Esophagus mucosa (tissue), 1 donor: ENCODE measurements around the gene BCL2L1. TPM values are rescaled to one million over a fixed set of nuclear protein-coding genes. Genes with fewer than 3 reads are reported as not detected.

Source experiments
- ATAC-seq: fragments of 200-7000 bp; cut with Tn5 transposase; one replicate; pipeline ENCODE4 v1.9.1; 2020
- total RNA-seq: library from RNA; stranded (reverse); gene quantifications from one replicate; pipeline ENCODE4 v1.2.4, GENCODE V29; 2023
- donor health status: DM: yes; HTN: yes; CAD: no.

The BCL2L1 gene
- total RNA-seq, 1 donor from 2014 or later, result 76.6 TPM

DNA sequence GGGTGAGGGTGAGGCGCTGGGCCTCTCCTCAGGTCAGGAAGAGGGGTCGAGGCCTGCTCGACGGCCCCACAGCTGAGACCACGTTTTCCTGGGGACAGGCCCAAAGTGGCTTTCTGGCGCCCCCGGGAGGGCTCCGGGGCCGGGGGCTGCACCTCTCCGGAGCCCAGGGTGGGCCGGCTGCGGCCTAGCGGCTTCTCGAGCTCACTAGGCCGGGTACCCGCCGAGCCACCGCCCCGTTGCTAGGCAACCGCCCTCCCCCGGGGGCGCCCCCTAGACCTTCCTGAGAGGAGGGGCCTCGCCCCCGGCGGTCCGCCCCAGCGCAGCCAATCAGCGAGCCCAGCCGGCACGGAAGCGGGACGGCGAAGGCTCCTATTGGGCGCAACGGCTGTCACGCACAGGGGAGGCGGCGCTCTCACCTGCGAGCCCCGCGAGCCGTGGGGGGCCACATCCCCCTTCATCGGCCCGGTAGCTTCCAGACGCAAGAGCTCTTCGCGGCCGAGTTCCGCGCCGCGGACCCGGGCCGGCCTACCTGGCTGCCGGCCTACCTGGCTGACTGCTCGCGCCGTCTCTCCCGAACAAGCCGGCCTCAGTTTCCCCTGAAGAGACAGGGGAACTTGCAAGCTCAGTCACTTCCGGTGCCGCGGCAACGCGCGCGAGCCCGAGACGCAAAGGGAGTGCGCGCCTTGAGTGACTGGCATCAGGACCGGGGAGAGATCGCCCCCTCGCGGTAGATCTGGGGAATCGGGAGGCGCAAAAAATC lies 831 bp upstream of the BCL2L1 start:
- ATAC-seq, result peak; percentile 90

DNA sequence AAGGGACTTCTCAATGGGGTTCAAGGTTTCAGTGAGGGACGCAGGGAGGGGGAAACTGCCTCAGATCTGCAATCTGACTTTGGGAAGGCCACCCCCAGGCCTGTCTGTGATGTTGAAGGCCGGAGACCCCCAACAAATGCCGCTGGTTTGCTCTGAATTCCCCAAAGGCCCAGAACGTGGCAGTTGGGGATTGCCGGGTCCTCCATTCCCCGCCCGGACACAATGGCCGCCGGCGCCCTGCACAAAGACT lies 326 bp upstream of the BCL2L1 start:
- no peak for ATAC-seq

GRCh38 chr20:31721408-31722256 lies 1.0 kb downstream of the BCL2L1 start:
- no peak for ATAC-seq

DNA sequence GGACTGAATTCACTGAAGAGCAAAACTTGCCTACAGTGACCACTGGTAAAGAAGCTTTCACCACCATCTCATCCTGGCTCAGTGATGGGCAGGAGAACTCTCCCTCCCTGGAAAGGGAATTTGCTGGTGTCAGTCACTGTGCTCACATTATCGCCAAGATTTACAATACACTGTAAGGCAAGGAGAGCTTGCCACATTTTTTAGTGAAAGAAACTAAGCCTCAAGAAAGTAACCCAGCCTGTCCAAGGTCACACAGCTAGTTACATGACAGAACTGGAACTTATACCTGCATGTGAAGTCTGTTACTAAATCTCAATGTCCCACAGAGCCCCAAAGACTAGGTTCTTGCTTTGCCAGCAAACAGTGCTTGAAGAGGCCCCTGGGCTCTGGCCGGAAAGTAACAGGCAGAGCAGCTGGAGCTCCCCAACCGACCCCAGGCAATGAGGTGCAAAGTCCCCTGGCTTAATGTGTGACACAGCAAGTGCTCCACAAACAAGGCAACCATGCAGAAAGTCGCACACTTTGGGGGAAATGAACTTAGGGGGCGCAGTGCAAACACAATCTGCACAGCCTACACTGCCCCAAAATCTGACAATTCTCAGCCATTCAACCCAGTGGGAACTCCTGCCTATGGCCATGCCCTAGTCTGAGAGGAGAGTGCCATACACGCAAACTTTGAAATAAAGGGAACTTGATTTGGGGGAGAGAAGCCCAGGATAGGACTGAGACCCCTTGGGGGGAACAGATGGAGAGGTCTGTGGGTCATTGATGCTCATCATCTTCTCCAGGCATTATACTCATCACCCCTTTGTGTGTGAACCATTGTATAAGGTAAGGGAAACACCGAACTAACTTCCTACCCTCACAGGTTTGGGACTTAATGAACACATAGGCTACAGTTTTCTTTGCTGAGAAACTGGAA lies 1.9 kb downstream of the BCL2L1 start:
- ATAC-seq, result no peak

DNA sequence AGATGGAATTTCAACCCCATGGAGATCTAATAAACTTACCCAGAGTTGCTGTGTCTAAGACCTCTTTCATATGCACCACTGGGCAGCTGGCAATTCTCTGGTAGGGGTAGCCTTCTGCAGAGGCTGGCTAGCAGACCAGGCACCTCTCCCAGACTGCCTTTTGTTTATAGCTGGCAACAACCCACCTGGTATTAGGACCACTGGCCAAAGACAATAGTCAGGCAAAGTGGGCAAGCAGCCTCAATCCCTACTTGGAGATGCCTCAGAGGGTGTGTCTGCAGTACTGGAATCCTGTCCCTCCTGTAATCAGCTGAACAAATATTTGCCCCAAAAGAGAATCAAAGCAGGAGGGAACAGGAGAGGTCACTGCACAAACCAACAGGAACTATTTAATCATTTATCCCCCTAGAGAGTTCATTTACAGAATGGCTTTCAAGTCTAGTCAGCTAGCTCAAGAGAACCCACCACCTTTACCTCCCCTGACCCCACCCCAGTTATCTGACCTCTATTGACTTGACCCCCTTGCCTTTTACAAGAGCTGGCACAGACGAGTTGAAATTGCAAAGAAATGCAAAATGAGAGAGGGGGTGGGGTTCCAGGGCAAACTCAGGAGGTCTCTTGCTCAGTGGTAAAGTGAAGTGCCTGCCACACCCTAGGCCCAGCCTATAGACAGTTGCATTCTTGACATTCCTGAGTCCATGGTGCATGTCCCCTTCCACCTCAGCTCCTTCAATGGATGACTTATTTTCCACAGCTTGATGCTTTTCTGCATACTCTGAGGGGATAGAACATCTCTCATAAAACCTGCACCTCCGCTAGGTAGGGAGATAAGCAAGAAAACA lies 2.8 kb downstream of the BCL2L1 start:
- ATAC-seq, result no peak

- peak; percentile 79 for ATAC-seq
Measured at GRCh38 chr20:31718952-31719643, 3.6 kb downstream of the BCL2L1 start.

GRCh38 chr20:31717478-31718201 lies 5.0 kb downstream of the BCL2L1 start:
- no peak for ATAC-seq

GRCh38 chr20:31716818-31717477 lies 5.7 kb downstream of the BCL2L1 start:
- ATAC-seq, result no peak

- no peak for ATAC-seq
Measured at GRCh38 chr20:31716351-31716750, 6.3 kb downstream of the BCL2L1 start.

DNA sequence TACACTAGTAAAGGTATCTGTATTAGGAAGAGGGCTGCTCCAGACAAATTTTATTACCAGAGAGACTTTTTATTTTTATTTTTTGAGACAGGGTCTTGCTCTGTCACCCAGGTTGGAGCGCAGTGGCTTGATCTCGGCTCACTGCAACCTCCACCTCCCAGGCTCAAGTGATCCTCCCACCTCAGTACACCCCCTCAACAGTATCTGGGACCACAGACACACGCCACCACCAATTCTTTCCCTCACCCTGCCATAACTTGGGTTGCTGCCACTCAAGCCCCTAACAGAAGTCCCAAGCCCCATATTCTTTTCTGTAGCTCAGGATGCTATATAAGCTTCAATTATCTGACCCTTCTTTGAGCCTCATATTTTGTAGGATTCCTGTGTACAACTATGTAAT lies 6.9 kb downstream of the BCL2L1 start:
- no peak for ATAC-seq

- ATAC-seq, result peak; percentile 22
Measured at GRCh38 chr20:31713312-31714273, 9.1 kb downstream of the BCL2L1 start.

DNA sequence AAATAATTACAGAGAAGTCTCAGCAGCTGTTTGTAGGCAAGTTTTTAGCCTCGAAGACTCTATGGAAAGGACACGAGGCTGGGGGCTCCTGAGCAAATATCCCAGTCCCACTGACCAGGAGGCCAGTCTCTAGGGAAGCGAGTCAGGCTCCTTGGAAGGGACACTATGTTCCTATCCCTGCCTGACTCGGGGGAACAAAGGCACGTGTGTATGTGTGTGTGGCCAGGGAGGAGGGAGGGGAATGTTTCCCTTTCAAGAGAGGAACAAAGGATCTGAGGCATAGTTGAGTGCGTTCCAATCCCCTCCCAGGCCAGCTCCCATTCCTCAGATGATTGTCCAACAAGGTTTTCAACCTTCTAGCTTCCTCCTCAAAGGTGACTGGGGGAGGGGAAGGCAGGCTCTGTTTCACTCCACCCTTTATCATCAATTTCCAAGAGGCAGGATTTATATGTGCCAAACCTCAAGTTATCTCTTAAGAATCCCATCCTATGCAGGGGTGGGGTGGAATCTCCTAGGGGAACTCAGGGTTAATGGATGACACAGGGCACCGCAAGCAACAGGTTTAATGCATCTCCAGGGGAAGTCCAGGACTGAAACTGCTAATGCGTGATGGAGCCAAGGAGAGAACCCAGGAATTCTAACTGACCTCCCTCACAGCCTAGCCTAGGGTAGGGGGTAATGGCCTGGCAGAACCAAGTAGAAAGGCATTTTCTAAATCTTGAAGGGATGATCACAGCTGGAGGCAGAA lies 9.9 kb downstream of the BCL2L1 start:
- ATAC-seq, result peak; percentile 76

GRCh38 chr20:31712112-31712553 lies 10.5 kb downstream of the BCL2L1 start:
- peak; percentile 36 for ATAC-seq

DNA sequence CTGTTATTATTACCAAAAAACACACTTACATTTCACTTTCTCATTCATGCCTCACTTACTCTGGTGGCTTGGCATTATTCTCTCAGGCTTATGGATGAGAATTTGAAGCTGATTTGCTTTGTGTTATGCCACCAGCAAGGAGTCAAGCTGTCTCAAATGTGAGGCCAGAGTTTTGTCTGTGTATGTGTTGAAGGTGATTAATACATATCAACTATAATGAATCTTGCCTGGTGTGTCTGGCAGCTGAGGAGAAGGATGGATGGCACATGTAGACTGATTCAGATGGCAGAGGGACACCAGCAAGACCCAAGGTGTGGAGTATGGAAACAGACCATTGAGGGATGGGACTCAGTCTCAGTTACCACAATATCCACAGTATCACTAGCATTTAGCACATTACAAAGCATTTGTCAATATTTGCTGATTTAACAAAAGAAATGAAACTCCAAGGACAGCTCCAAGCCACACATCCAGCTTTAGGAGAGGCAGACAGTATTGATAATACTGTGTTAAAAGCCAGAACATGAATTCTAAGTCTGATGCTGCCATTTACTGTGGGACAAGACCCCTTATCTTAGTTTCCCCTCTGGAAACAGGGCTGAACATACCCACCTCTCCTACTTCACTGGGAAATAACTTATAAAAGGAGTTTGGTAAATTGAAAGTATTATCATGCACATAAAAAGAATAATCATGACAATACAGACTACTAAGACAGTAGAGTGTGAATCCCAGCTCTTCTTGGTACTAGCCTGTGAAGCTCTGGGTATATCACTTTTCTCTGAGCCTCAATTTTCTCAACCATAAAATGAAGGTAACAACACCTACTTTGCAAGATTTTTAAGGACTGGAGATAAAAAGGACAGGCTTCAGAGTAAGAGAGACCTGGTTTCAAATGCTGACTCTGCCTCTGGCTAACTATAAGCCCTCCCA lies 11.2 kb downstream of the BCL2L1 start:
- no peak for ATAC-seq

GRCh38 chr20:31710423-31711108 lies 12.1 kb downstream of the BCL2L1 start:
- ATAC-seq, result peak; percentile 84

- no peak for ATAC-seq
Measured at GRCh38 chr20:31709939-31710338, 12.7 kb downstream of the BCL2L1 start.
